OCI-M1 (cell line): ENCODE results near the gene MYH11.
"Not testable (repeated sequence)": the region's sequence is repeated elsewhere in the genome, so short reads cannot be mapped to it uniquely, and the experiment has no call there.

Source experiments
- DNase-seq: peaks from one replicate; lab custom pipeline; 2025; lab: John Stamatoyannopoulos, UW

Gene MYH11

GRCh38 chr16:15810411-15810810 is 46.4 kb downstream of the MYH11 start:
- DNase-seq = no peak

GRCh38 chr16:15809297-15809696 is 47.5 kb downstream of the MYH11 start:
- not testable (repeated sequence) for DNase-seq

DNA sequence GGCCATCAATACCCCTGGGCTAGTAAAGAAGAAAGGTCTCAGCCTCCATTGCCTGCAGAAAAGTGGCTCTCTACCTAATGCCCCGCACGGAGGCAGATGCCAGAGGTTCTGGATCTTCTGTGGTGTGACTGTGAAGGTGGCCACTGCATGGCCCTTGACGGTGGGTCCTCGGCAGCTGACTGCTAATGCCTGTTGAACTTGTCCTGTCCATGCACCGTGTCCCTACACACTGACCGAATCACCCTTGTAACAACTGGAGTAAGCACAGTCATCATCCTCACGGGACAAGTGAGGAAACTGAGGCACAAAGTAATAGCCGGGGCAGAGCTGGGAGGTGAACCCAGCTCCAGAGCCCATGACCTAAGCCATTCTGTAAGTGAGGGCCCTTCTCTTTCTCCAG is 48.8 kb downstream of the MYH11 start:
- DNase-seq = no peak

GRCh38 chr16:15807603-15808009 is 49.2 kb downstream of the MYH11 start:
- DNase-seq = peak; percentile 20

DNA sequence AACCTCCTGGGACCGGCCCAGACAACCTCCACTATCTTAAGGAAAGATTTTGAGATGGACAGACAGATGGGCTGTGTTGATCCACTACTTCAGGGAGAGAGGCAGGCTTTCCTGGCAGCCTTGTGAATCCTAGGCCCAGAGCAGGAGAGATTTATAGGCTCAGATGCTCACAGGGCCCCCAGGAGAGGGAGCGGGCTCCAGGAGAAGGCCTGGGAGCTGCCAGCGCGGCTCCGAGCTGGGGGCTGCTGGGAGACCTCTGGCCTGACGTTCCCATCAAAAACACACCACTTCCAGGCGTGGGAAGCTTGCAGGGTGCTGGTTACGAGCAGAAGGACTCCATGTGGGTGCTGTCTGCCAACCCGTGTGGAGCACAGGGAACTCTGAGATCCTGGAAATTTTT is 53.2 kb downstream of the MYH11 start:
- no peak for DNase-seq

GRCh38 chr16:15799851-15800495 is 56.9 kb downstream of the MYH11 start:
- no peak for DNase-seq

GRCh38 chr16:15798671-15799070 is 58.2 kb downstream of the MYH11 start:
- no peak for DNase-seq

DNA sequence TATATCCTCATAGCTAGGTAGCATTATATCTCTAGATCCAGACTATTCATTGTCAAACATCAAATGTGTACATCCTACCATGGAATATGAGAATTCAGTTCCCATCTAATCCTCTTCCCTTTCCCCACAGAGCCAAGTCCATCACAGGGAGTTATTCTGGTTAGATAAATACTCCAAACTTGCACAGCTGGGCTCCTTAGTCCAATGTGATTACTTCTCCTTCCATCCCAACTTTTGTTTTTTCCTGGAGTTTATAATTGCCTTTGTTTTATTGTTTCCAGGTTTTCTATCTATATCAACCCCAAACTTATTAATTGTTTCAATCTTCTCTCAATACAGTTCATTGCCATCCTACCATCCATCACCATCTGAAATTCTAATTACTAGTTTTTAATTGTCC is 59.9 kb downstream of the MYH11 start:
- DNase-seq = no peak

DNA sequence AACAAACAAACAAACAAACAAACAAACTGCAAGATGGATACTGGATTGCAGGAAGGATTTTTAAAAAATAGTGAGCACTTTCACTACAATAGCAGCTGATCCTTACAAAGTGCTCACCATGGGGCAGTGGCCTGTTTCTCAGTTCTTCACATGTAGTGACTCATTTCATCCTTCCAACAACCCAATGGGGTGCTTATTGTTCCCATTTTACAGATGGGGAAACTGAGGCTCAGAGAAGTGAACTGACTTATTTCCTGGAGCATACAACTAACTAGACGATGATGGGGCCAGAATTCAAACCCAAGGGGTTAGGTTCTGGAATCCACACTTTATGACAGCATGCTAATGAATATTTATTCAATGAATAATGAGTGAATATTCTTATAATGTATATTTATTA is 61.2 kb downstream of the MYH11 start:
- no peak for DNase-seq

- DNase-seq = no peak
These were observed 64.3 kb downstream of the MYH11 start for GRCh38 chr16:15792563-15792971.

GRCh38 chr16:15790458-15790857 is 66.4 kb downstream of the MYH11 start:
- no peak for DNase-seq

- not testable (repeated sequence) for DNase-seq
These were observed 67.0 kb downstream of the MYH11 start for GRCh38 chr16:15789816-15790215.

DNA sequence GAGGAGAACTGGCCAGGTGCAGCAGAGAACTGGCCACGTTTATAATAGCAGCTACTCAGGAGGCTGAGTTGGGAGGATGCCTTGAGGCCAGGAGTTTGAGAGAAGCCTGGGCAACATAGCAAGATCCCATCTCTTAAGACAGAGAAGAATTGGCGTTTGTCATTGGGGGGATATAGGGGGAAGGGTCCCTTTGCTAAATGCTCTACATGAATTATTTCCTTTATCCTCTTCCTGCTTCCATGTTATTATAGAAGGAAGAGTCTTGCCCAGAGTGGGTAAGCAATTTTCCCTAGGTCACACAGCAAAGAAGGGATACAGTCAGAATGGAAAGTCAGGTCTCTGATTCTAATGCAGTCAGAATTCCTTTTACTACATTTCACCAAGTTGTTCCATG is 68.0 kb downstream of the MYH11 start:
- no peak for DNase-seq

DNA sequence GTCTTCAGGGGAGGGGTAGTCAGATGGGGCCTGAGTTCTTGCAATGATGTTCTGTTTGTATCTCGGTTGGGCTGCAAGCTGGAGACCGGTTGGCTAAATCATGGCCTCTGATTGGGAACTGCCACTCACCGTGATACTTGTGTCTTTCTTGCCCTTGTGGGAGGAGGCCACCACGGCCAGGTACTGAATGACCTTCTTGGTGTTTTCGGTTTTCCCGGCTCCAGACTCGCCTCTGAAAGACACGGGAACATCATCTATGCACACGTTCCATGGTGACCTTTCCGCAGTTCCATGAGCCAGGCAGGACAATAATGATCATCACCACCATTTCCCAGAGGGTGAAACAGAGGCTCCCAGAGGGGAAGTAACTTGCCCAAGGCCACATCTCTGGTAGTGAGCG is 70.3 kb downstream of the MYH11 start:
- DNase-seq = no peak

- DNase-seq = no peak
These were observed 71.3 kb downstream of the MYH11 start for GRCh38 chr16:15785386-15786059.

DNA sequence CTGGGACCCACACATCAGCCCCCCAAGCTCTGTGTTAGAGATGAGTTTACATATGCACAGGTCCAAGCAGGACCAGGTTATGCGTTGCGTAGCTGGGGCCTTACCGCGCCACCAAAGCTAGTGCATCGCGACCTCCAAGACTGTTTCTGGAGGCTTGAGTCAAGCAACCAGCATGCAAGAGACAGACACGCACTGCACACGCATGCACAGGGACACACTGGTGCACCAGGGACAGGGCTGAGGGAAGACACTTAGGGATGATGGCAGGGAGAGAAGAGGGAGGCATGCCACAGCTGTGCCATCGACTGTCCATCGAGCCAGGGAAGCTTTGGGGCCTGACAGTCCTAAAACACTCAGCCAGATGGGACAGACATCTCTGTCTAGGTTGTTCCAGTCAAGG is 72.8 kb downstream of the MYH11 start:
- DNase-seq = no peak

DNA sequence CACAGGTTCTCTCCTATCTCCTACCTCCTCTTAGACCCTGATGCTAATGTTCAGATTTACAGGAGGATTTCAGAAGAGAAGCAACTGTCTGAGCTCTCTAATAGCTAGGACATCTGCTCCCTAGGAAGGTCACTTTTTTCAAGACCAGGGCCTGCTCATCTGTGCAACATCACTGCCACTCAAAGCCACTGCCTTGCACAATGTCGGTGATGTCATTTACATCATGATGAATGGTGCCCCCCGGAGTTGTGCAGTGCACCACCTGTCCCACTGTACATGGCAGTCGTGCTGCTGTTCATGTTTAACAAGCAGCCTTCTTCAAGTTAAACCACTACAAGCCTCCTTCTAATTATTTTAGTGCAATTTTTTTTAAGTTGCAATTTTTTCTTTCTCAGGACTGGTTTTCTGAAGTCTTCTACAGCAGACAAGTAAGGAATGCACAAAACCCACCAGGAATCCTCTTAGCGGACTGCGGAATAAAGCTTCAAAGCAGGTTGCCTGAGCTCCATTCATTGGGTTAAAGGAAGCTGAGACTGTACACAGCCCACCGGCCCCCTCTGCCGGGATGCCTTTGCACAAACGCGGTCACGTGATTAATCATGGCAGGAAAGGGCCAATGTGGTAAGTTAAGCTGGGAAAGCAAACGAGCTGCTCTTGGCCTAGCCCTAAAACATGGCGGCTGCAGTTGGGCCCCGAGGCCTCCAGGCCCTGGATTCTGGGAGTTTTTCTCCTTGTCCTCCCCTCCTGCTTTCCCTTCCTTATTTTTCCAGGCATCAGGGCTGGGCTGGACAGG is 74.1 kb downstream of the MYH11 start:
- DNase-seq = peak; percentile 16

- DNase-seq = no peak
These were observed 75.2 kb downstream of the MYH11 start for GRCh38 chr16:15781650-15782049.

- no peak for DNase-seq
These were observed 76.0 kb downstream of the MYH11 start for GRCh38 chr16:15780805-15781204.

- no peak for DNase-seq
These were observed 77.0 kb downstream of the MYH11 start for GRCh38 chr16:15779664-15780351.

DNA sequence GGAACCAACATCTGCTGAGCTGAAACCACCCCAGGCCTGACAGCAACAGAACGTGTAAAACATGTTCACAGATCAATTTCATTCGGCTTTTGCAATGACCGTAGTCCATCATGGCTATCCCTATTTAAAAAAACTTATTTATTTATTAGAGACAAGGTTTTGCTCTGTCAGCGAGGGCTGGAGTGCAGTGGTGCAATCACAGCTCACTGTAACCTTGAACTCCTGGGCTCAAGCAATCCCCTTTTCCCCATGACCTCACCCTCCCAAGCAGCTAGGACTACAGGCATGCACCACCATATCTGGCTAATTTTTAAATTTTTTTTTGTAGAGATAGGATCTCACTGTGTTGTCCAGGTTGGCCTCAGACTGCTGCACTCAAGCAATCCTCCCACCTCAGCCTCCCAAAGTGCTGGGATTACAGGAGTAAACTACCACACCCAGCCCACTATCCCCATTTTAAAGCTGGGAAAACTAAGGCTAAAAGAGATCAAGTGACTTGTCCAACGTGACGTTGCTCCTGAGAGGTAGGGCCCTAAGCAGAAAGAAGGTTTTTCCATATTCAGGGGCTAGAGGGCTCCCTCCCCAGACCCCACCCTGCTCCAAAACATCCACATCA is 77.7 kb downstream of the MYH11 start:
- DNase-seq = no peak

- no peak for DNase-seq
These were observed 78.6 kb downstream of the MYH11 start for GRCh38 chr16:15778204-15778743.
